Panc1 (cell line): ENCODE measurements around the gene TPPP.
"Not testable (repeated sequence)": the region's sequence is repeated elsewhere in the genome, so short reads cannot be mapped to it uniquely, and the experiment has no call there.

Experiments used
- CTCF ChIP-seq: fragments of 450-650 bp; IDR thresholded peaks from 2 replicates; pipeline ENCODE4 v1.5.1; 2017; ENCODE audit warnings: mild to moderate bottlenecking
- POLR2AphosphoS5 ChIP-seq: IDR thresholded peaks from 2 replicates; pipeline ENCODE4 v1.6.1; 2012; ENCODE audit warnings: mild to moderate bottlenecking, low read depth, low read length, moderate library complexity
- REST ChIP-seq, 2 experiments: IDR thresholded peaks; 2 replicates each; pipeline ENCODE4 v1.6.1; 2011 to 2012; ENCODE audit warnings: low read depth in 2 of 2, control low read depth in 1 of 2, low read length in 1 of 2, mild to moderate bottlenecking in 1 of 2, moderate library complexity in 1 of 2; ENCODE audit not compliant: insufficient read depth in 1 of 2

DNA sequence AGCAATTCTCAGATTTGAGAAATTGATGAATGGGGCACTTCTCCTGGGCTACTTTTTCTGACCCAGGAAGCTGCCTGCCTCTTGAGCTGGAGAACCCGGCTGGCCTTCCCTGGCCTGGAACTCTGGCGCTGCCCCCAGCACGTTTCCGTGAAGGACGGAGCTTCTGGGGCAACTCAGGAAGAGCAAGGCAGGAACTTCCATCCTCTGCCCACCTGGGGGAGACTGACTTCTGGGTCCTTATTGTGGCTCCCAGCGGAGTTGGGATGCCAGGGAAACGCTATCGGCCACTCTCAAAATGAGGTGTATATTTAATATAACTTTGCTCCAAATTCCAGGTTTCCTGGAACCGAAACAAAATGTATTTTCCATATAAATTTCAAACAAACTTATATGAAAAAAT, 33.9 kb upstream of the TPPP start:
- TF ChIP-seq POLR2AphosphoS5; CTCF; REST (IDR thresholded peaks at IDR 0.05; ENCODE audit: insufficient read depth in 1 of 2, low read depth in 2 of 2, low read length in 1 of 2): not testable (repeated sequence)
